ENCODE data around the gene EIF2AK2. TPM values are rescaled to one million over a fixed set of nuclear protein-coding genes. Genes with fewer than 3 reads are reported as not detected.
"Not testable (repeated sequence)": the region's sequence is repeated elsewhere in the genome, so short reads cannot be mapped to it uniquely, and the experiment has no call there.

Gene EIF2AK2
- total and polyA plus RNA-seq, 2 experiments from 2014 or later, result 33.8 to 35.5 TPM

DNA sequence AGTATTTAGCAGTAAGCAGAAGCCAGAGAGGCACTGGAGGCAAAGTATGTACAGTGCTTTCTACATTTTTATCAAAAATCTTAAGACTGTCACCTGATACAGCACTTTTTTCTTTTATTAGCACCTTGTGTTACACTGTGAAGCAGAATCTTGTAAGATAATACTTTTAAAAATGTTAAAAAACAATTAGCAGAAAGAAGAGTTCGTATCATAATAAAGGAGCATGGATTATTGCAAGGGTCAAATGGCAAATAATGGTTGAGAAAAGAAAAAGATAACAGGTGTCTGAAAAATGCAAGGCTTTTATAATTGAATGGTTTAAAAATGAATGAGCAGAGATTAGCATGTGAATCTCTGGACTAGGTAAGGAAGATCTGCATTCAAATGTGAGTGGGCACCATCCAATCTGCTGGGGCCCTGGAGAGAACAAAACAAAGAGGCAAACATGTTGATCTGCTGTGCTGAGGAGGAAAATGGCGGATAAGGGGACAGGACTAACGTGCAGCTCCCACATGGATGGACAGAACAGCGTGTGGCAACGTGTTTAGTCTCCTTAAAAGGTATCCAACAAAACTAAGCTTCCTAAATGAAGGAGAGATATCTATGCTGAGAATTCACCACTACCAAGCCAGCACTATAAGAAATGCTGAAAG lies 49.0 kb upstream of the EIF2AK2 start (continued):
- TF ChIP-seq, protein P1, sequence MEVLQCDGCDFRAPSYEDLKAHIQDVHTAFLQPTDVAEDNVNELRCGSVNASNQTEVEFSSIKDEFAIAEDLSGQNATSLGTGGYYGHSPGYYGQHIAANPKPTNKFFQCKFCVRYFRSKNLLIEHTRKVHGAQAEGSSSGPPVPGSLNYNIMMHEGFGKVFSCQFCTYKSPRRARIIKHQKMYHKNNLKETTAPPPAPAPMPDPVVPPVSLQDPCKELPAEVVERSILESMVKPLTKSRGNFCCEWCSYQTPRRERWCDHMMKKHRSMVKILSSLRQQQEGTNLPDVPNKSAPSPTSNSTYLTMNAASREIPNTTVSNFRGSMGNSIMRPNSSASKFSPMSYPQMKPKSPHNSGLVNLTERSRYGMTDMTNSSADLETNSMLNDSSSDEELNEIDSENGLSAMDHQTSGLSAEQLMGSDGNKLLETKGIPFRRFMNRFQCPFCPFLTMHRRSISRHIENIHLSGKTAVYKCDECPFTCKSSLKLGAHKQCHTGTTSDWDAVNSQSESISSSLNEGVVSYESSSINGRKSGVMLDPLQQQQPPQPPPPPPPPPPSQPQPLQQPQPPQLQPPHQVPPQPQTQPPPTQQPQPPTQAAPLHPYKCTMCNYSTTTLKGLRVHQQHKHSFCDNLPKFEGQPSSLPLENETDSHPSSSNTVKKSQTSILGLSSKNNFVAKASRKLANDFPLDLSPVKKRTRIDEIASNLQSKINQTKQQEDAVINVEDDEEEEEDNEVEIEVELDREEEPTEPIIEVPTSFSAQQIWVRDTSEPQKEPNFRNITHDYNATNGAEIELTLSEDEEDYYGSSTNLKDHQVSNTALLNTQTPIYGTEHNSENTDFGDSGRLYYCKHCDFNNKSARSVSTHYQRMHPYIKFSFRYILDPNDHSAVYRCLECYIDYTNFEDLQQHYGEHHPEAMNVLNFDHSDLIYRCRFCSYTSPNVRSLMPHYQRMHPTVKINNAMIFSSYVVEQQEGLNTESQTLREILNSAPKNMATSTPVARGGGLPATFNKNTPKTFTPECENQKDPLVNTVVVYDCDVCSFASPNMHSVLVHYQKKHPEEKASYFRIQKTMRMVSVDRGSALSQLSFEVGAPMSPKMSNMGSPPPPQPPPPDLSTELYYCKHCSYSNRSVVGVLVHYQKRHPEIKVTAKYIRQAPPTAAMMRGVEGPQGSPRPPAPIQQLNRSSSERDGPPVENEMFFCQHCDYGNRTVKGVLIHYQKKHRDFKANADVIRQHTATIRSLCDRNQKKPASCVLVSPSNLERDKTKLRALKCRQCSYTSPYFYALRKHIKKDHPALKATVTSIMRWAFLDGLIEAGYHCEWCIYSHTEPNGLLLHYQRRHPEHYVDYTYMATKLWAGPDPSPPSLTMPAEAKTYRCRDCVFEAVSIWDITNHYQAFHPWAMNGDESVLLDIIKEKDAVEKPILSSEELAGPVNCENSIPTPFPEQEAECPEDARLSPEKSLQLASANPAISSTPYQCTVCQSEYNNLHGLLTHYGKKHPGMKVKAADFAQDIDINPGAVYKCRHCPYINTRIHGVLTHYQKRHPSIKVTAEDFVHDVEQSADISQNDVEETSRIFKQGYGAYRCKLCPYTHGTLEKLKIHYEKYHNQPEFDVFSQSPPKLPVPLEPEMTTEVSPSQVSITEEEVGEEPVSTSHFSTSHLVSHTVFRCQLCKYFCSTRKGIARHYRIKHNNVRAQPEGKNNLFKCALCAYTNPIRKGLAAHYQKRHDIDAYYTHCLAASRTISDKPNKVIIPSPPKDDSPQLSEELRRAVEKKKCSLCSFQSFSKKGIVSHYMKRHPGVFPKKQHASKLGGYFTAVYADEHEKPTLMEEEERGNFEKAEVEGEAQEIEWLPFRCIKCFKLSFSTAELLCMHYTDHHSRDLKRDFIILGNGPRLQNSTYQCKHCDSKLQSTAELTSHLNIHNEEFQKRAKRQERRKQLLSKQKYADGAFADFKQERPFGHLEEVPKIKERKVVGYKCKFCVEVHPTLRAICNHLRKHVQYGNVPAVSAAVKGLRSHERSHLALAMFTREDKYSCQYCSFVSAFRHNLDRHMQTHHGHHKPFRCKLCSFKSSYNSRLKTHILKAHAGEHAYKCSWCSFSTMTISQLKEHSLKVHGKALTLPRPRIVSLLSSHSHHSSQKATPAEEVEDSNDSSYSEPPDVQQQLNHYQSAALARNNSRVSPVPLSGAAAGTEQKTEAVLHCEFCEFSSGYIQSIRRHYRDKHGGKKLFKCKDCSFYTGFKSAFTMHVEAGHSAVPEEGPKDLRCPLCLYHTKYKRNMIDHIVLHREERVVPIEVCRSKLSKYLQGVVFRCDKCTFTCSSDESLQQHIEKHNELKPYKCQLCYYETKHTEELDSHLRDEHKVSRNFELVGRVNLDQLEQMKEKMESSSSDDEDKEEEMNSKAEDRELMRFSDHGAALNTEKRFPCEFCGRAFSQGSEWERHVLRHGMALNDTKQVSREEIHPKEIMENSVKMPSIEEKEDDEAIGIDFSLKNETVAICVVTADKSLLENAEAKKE (CRISPR knock-in tag; IDR thresholded peaks at IDR 0.05), result peak; percentile 21; the same call in 1 of the 2 replicates
- TF ChIP-seq CREB1 (CRISPR knock-in tag; IDR thresholded peaks at IDR 0.05; ENCODE audit: low read depth), result no peak
- TF ChIP-seq, protein P2, sequence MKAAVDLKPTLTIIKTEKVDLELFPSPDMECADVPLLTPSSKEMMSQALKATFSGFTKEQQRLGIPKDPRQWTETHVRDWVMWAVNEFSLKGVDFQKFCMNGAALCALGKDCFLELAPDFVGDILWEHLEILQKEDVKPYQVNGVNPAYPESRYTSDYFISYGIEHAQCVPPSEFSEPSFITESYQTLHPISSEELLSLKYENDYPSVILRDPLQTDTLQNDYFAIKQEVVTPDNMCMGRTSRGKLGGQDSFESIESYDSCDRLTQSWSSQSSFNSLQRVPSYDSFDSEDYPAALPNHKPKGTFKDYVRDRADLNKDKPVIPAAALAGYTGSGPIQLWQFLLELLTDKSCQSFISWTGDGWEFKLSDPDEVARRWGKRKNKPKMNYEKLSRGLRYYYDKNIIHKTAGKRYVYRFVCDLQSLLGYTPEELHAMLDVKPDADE (IDR thresholded peaks at IDR 0.05), result no peak

DNA sequence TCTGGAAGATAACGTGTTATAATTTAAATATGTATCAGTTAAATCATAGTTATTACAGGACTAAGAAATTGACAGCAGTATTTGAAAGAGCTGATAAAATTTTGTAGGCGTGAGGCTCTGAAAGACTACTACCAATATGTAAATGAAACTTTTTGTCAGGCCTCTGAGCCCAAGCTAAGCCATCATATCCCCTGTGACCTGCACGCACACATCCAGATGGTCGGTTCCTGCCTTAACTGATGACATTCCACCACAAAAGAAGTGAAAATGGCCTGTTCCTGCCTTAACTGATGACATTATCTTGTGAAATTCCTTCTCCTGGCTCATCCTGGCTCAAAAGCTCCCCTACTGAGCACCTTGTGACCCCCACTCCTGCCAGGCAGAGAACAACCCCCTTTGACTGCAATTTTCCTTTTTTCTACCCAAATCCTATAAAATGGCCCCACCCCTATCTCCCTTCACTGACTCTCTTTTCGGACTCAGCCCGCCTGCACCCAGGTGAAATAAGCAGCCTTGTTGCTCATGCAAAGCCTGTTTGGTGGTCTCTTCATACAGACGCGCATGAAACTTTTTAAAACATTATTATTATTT lies 48.4 kb upstream of the EIF2AK2 start:
- peak overlapping the region; percentile 27 for H3K4me3 Mint-ChIP-seq
- peak overlapping the region; percentile 98 for H3K27ac Mint-ChIP-seq

More for the DNA sequence above, 48.4 kb upstream of the EIF2AK2 start:
- TF ChIP-seq, protein P1 (CRISPR knock-in tag; IDR thresholded peaks at IDR 0.05), result peak; percentile 44; the same call in 1 of the 2 replicates
- TF ChIP-seq NANOG (IDR thresholded peaks at IDR 0.05; ENCODE audit: borderline replicate concordance) (peak; percentile 89), CREB1 (CRISPR knock-in tag; IDR thresholded peaks at IDR 0.05; ENCODE audit: low read depth) (peak; percentile 49; the same call in 1 of the 2 replicates), POLR2AphosphoS5 (IDR thresholded peaks at IDR 0.05; ENCODE audit: low read depth) (peak; percentile 57)
- H2AFZ ChIP-seq; H3K27me3 ChIP-seq (ENCODE audit: insufficient read depth); H3K9me2 ChIP-seq (ENCODE audit: insufficient read depth); H4K20me1 ChIP-seq (replicated peaks; ENCODE audit: insufficient read depth): not testable (repeated sequence)
- Mint-ChIP-seq H3K36me3 (ENCODE audit: low read depth) (peaks cover 100% of the 10 kb centered on the region), H3K4me1 (peaks cover 44% of the 10 kb centered on the region), H3K27me3 (ENCODE audit: insufficient read depth, low read depth, poor library complexity) (peaks cover 40% of the 10 kb centered on the region), H3K9me3 (peaks cover 78% of the 10 kb centered on the region)
- peaks cover 69% of the 10 kb centered on the region for H3K36me3 ChIP-seq (ENCODE audit: insufficient read depth)
- DNase-seq (ENCODE audit: low spot score), result peak; percentile 68
- ATAC-seq, result peak; percentile 33
- peaks cover 67% of the 10 kb centered on the region for H3K79me2 ChIP-seq (replicated peaks; ENCODE audit: insufficient read depth)
- peak overlapping the region; percentile 45 for H3K4me2 ChIP-seq
- peaks cover 21% of the 10 kb centered on the region for H3K4me1 ChIP-seq (ENCODE audit: insufficient read depth)
- peak overlapping the region; percentile 9 for H3K4me3 ChIP-seq
- H3K27ac ChIP-seq (ENCODE audit: low read depth), result peak overlapping the region; percentile 97
- peaks cover 22% of the 10 kb centered on the region for H3F3A ChIP-seq (replicated peaks; ENCODE audit: low read depth)
